Uterus (tissue), 4 donors: Measurements from ENCODE around the gene FAM241A. TPM values are rescaled to one million over a fixed set of nuclear protein-coding genes. Genes with fewer than 3 reads are reported as not detected.
"Not testable (repeated sequence)": the region's sequence is repeated elsewhere in the genome, so short reads cannot be mapped to it uniquely, and the experiment has no call there.

Experiments
- DNase-seq, 2 donors: peaks; one replicate each; pipeline ENCODE4 v3.0.0-alpha.2; 2019 to 2020
- H3K27ac ChIP-seq, 2 donors: fragments of 200-600 bp; sonication (generic); 1 replicate in 1 of 2; 2 replicates in 1 of 2; pipeline ENCODE4 v1.5.1; 2016 to 2018
- H3K27me3 ChIP-seq, 2 donors: fragments of 200-600 bp; sonication (generic); one replicate each; pipeline ENCODE4 v1.5.1; 2018 to 2019; ENCODE audit warnings: control low read depth in 1 of 2
- H3K36me3 ChIP-seq, 2 donors: fragments of 200-600 bp; sonication (generic); one replicate each; pipeline ENCODE4 v1.5.1; 2019; ENCODE audit warnings: control low read depth in 1 of 2
- H3K4me1 ChIP-seq, 2 donors: fragments of 200-600 bp; sonication (generic); one replicate each; pipeline ENCODE4 v1.5.1; 2018 to 2019; ENCODE audit warnings: control low read depth in 1 of 2
- H3K4me3 ChIP-seq, 2 donors: fragments of 200-600 bp; sonication (generic); 1 replicate in 1 of 2; 2 replicates in 1 of 2; pipeline ENCODE4 v1.5.1; 2018 to 2019; ENCODE audit warnings: mild to moderate bottlenecking in 1 of 2
- H3K9me3 ChIP-seq, 2 donors: fragments of 200-600 bp; sonication (generic); one replicate each; pipeline ENCODE4 v1.5.1; 2019; ENCODE audit warnings: control low read depth in 1 of 2
- CTCF ChIP-seq, 4 experiments: fragments of 200-600 bp in 2 of 4; fragments of 450-650 bp in 2 of 4; sonication (generic) in 2 of 4; IDR thresholded peaks; one replicate each; pipeline ENCODE4 v1.5.1; 2016 to 2019; ENCODE audit warnings: antibody characterized with exemption in 4 of 4, mild to moderate bottlenecking in 2 of 4, moderate library complexity in 1 of 4
- POLR2A ChIP-seq, 2 donors: fragments of 450-650 bp; IDR thresholded peaks; one replicate each; pipeline ENCODE4 v1.6.1; 2016; ENCODE audit warnings: antibody characterized with exemption in 2 of 2, mild to moderate bottlenecking in 1 of 2, moderate library complexity in 1 of 2
- intact Hi-C: fragments of 100-400 bp; cut with DNase I; formaldehyde crosslinking; loops from one replicate; pipeline ENCODE4 v1.15.1; 2023; ENCODE audit warnings: low total_unique reads
- total RNA-seq, 4 donors: library from RNA; depleted of rRNA in 3 of 4; stranded (reverse); fragments of >200 nt in 3 of 4; gene quantifications; one replicate each; pipeline versions ENCODE4 v1.1.0 to v1.2.4, GENCODE V29; 2014 to 2023
- donor health status: DM: yes; HTN: yes; CAD: no.

FAM241A gene
- total RNA-seq, 4 donors from 2014 or later, result 2.3 to 8.5 (median 3.5) TPM

GRCh38 chr4:112201915-112202505 is 56.8 kb downstream of the FAM241A start:
- intact Hi-C loops, result no loop called here
- DNase-seq, result no peak
- no peaks in the 10 kb centered on the region for H3K27me3 ChIP-seq
- no peaks in the 10 kb centered on the region for H3K9me3 ChIP-seq
- H3K4me3 ChIP-seq, result no peak overlapping the region
- H3K27ac ChIP-seq, result no peak overlapping the region
- TF ChIP-seq CTCF (IDR thresholded peaks at IDR 0.05), result no peak
- TF ChIP-seq POLR2A (IDR thresholded peaks at IDR 0.05), result no peak
- no peaks in the 10 kb centered on the region for H3K36me3 ChIP-seq
- H3K4me1 ChIP-seq, result no peaks in the 10 kb centered on the region

- intact Hi-C loops, result no loop called here
- DNase-seq, result no peak
- no peak for TF ChIP-seq POLR2A (IDR thresholded peaks at IDR 0.05)
- TF ChIP-seq CTCF (IDR thresholded peaks at IDR 0.05), result no peak
- Histone ChIP-seq H3K36me3 (no peaks in the 10 kb centered on the region), H3K4me1 (no peaks in the 10 kb centered on the region), H3K27ac (no peak overlapping the region), H3K9me3 (no peaks in the 10 kb centered on the region), H3K4me3 (no peak overlapping the region), H3K27me3 (no peaks in the 10 kb centered on the region)
Measured at GRCh38 chr4:112203593-112203992, 58.3 kb downstream of the FAM241A start.

- Histone ChIP-seq H3K4me3 (no peak overlapping the region), H3K27ac (no peak overlapping the region), H3K9me3 (no peaks in the 10 kb centered on the region), H3K27me3 (no peaks in the 10 kb centered on the region), H3K4me1 (no peaks in the 10 kb centered on the region), H3K36me3 (no peaks in the 10 kb centered on the region)
- intact Hi-C loops, result no loop called here
- no peak for TF ChIP-seq CTCF (IDR thresholded peaks at IDR 0.05)
- no peak for DNase-seq
Measured at GRCh38 chr4:112206431-112206830, 61.2 kb downstream of the FAM241A start.

GRCh38 chr4:112208137-112209095 is 63.2 kb downstream of the FAM241A start:
- H3K27me3 ChIP-seq, H3K36me3 ChIP-seq, H3K4me3 ChIP-seq, H3K9me3 ChIP-seq, DNase-seq, intact Hi-C loops, H3K27ac ChIP-seq, H3K4me1 ChIP-seq: not testable (repeated sequence)

GRCh38 chr4:112210777-112211176 is 65.5 kb downstream of the FAM241A start:
- Histone ChIP-seq H3K9me3 (no peaks in the 10 kb centered on the region), H3K36me3 (no peaks in the 10 kb centered on the region), H3K4me1 (no peaks in the 10 kb centered on the region), H3K27me3 (no peaks in the 10 kb centered on the region), H3K27ac (no peak overlapping the region), H3K4me3 (no peak overlapping the region)
- TF ChIP-seq CTCF (IDR thresholded peaks at IDR 0.05), result no peak
- TF ChIP-seq POLR2A (IDR thresholded peaks at IDR 0.05), result no peak
- no peak for DNase-seq
- intact Hi-C loops, result no loop called here
